Activated CD4-positive, alpha-beta T cell treated with anti-CD3 and anti-CD28 coated beads for 36 hours (primary cell): Measurements from ENCODE around the gene ZDHHC11B. TPM values are rescaled to one million over a fixed set of nuclear protein-coding genes. Genes with fewer than 3 reads are reported as not detected.
A peak's percentile ranks its signal among the peaks of the same experiment; 100 is the strongest.
"Not testable (repeated sequence)": the region's sequence is repeated elsewhere in the genome, so short reads cannot be mapped to it uniquely, and the experiment has no call there.

Experiments used
- ATAC-seq: fragments of 200-7000 bp; cut with Tn5 transposase; one replicate; pipeline ENCODE4 v1.10.0; 2021; ENCODE audit warnings: mild to moderate bottlenecking, moderate library complexity
- CTCF ChIA-PET: fragments of 350-600 bp; sonication (Branson Sonifier 250); formaldehyde crosslinking; loops from one replicate; lab custom pipeline; 2021; ENCODE audit warnings: antibody characterized with exemption; lab: Charles Lee
- POLR2A ChIA-PET: fragments of 350-600 bp; sonication (Branson Sonifier 250); formaldehyde crosslinking; loops from one replicate; lab custom pipeline; 2021; ENCODE audit warnings: antibody characterized with exemption, inconsistent platforms; lab: Charles Lee
- DNase-seq: peaks from one replicate; pipeline ENCODE4 v3.0.0-alpha.2; 2020
- H3K27ac Mint-ChIP-seq: one replicate; pipeline ENCODE4 v1.8.0; 2021; ENCODE audit warnings: mixed read lengths
- H3K27me3 Mint-ChIP-seq: one replicate; pipeline ENCODE4 v1.8.0; 2021; ENCODE audit warnings: mixed read lengths
- H3K36me3 Mint-ChIP-seq: one replicate; pipeline ENCODE4 v1.8.0; 2021; ENCODE audit warnings: low read depth, mixed read lengths
- H3K4me1 Mint-ChIP-seq: one replicate; pipeline ENCODE4 v1.8.0; 2021; ENCODE audit warnings: mixed read lengths
- H3K4me3 Mint-ChIP-seq: one replicate; pipeline ENCODE4 v1.8.0; 2021; ENCODE audit warnings: mild to moderate bottlenecking, moderate library complexity, mixed read lengths
- H3K9me3 Mint-ChIP-seq: one replicate; pipeline ENCODE4 v1.8.0; 2021; ENCODE audit warnings: low read depth, mixed read lengths
- intact Hi-C, 2 experiments: fragments of 100-400 bp; cut with DNase I in 1 of 2; cut with micrococcal nuclease in 1 of 2; formaldehyde crosslinking; loops; one replicate each; pipeline versions ENCODE4 v1.14.2 to v1.15.1; 2022 to 2024; cut with DNase I, micrococcal nuclease
- total RNA-seq, 2 experiments: library from RNA; stranded (reverse); gene quantifications; one replicate each; pipeline ENCODE4 v1.2.3, GENCODE V29; 2021

The ZDHHC11B gene
- total RNA-seq, 2 experiments from 2014 or later = 0.48 to 0.61 TPM

DNA sequence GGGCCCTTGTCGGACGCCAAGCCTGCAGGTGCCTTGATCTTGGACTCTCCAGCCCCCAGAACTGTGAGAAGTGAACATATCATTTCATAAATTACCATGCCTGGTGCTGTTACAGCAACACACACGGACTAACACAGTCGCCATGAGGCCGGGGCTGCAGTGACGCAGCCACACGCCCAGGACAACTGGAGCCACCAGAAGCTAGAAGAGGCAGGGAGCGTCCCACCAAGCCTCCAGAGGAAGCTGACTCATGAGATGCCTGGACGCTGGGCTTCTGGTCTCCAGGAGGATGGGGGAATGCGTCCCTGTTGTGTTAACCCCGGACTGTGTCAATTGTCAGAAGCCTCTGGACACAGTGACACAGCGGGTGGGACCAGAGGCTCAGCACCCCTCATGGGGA is 97.6 kb downstream of the ZDHHC11B start:
- DNase-seq, H3K4me1 Mint-ChIP-seq, H3K36me3 Mint-ChIP-seq, H3K4me3 Mint-ChIP-seq, POLR2A ChIA-PET, intact Hi-C loops, ATAC-seq, CTCF ChIA-PET, H3K9me3 Mint-ChIP-seq, H3K27ac Mint-ChIP-seq, H3K27me3 Mint-ChIP-seq: not testable (repeated sequence)

DNA sequence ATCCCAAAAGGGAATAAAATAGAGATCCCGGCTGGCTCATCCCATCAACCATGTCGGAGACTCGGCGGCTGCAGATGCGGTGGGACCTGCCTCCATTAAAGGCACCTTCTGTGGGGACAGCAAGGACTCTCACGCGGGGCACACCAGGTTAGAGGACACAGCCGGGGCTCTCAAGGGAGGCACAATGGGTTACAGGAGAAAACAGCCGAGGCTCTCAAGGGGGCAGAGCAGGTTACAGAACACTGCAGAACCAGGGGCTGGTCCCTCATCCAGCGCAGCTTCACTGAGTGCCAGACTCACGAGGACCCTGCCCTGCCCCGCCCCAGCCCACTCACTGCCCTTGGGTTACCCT is 98.4 kb downstream of the ZDHHC11B start:
- H3K27me3 Mint-ChIP-seq, H3K9me3 Mint-ChIP-seq, DNase-seq, H3K27ac Mint-ChIP-seq, ATAC-seq, H3K4me1 Mint-ChIP-seq, intact Hi-C loops, H3K4me3 Mint-ChIP-seq, H3K36me3 Mint-ChIP-seq, POLR2A ChIA-PET, CTCF ChIA-PET: not testable (repeated sequence)

DNA sequence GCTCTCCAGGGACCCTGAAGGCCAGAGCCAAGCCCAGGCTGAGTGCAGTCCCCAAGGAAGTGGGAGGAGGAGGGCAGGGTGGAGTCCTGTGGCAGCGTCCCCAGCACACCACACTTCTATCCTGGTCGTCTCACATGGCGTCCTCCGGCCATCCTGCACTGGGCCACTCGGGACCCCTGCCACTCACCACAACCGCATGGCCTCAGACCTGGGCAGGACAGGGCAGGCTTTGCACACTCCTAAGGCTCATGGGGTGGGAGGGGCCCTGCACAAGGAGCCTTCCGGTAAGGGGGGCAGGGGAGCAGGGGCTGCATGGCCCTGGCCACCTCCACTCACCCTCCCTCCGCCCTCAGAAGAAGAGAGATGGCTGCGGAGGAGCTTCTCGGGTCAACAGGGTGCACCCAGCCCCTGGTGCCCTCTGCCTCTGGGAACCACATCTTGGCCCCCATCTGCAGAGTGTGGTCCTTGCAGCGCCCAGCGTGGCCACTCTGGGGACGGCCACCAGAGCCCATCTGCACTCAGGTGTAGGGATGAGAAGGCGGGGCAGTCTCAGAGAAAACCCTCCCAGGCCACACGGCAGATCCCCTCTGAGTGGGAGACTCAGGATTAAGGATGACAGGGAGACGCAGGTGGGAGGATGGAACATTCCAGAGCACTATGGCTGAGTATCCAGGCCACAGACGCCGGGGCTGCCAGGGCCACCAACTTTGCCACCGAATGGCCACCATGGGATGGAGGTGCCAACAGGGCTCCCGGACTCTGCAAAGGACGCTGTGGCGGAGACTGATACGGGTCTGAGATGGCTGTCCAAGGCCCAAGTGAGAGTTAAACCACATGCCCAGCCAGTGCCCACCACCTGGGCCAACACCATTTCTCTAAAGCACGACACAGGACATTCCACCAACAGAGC is 99.0 kb downstream of the ZDHHC11B start:
- intact Hi-C loops = no loop called here
- no peak for DNase-seq
- H3K36me3 Mint-ChIP-seq = no peaks in the 10 kb centered on the region
- no peak overlapping the region for H3K4me3 Mint-ChIP-seq
- ATAC-seq = no peak
- ChIA-PET CTCF (no interaction called here), POLR2A (no interaction called here)
- H3K4me1 Mint-ChIP-seq = no peaks in the 10 kb centered on the region
- no peak overlapping the region for H3K27ac Mint-ChIP-seq
- no peaks in the 10 kb centered on the region for H3K9me3 Mint-ChIP-seq
- H3K27me3 Mint-ChIP-seq = no peaks in the 10 kb centered on the region

DNA sequence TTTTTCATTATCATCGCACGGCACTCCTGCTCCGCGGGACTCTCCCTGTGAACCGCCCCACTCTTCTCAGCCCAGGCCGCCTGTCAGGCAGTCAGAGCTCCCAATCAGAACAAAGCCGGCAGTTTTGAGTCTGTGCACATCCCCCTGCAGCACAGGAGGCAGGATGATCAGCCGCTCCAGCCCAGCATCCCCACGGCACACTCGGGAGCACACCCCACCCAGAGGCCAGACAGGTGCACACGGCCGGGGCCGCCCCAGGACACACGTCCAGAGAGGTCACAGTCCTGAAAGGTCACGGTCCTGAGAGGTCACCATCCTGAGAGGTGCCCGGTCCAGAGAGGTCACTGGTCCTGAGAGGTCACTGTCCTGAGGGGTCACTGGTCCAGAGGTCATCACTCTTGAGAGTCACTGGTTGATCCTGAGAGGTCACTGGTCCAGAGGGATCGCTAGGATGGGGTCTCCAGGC is 99.7 kb downstream of the ZDHHC11B start:
- intact Hi-C loops = loop anchor here in 1 of 2 experiments (5.0 kb wide), 1 partner anchor 93 kb away; no protein-coding TSS in a partner anchor
- H3K27ac Mint-ChIP-seq = no peak overlapping the region
- ChIA-PET CTCF (no interaction called here), POLR2A (no interaction called here)
- H3K4me3 Mint-ChIP-seq = no peak overlapping the region
- H3K9me3 Mint-ChIP-seq = no peaks in the 10 kb centered on the region
- H3K4me1 Mint-ChIP-seq = no peaks in the 10 kb centered on the region
- no peak for DNase-seq
- no peaks in the 10 kb centered on the region for H3K36me3 Mint-ChIP-seq
- no peaks in the 10 kb centered on the region for H3K27me3 Mint-ChIP-seq
- ATAC-seq = no peak

DNA sequence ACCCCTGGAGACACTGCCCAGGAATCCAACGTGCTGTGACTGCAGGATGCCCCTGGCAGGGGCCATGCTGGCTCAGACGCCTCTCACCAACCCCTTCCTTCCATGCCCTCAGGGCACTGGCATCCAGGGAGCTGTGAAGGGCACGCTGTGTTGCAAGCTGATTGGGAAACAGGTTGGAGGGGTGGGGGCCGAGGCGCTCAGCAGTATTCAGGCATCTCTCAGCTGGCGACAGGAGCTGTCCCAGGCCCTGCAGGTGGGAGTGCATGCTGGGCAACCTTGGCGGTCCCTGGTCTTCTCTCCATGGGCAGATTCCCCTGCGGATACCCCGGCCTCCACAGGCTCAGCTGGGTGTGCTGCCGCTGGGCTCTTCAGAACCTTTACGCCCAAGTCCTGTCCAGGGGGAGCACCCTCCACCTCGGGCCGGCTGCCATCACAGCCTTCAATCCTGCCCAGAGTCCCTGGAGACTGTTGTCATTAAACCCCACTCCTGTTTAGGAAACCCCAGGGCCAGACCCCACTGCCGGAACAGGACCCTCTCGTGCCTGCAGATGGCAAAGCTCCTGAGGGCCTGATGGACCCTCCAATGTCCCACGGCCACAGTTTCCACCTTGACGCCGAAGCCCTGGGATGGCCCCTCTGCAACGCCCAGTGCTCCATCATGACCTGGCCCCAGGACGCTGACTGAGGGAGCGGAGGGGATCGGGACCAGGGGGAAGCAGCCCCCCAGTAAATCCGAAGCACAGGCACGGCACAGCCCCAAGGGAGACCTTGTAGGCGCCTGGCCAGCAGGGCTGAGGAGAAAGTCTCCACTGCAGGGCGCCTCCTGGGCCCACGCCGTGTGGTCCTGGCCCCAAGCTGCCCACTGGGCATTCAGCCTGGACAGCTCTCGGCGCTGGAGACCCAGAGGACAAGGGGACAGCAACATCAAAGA is 100.7 kb downstream of the ZDHHC11B start:
- no peak overlapping the region for H3K4me3 Mint-ChIP-seq
- intact Hi-C loops = loop anchor here (1.0 to 5.0 kb wide), 2 partner anchors 91 to 93 kb away; no protein-coding TSS in a partner anchor
- no peaks in the 10 kb centered on the region for H3K4me1 Mint-ChIP-seq
- ChIA-PET POLR2A (no interaction called here), CTCF (no interaction called here)
- no peak for DNase-seq
- H3K36me3 Mint-ChIP-seq = no peaks in the 10 kb centered on the region
- no peaks in the 10 kb centered on the region for H3K9me3 Mint-ChIP-seq
- H3K27ac Mint-ChIP-seq = no peak overlapping the region
- H3K27me3 Mint-ChIP-seq = no peaks in the 10 kb centered on the region
- no peak for ATAC-seq

DNA sequence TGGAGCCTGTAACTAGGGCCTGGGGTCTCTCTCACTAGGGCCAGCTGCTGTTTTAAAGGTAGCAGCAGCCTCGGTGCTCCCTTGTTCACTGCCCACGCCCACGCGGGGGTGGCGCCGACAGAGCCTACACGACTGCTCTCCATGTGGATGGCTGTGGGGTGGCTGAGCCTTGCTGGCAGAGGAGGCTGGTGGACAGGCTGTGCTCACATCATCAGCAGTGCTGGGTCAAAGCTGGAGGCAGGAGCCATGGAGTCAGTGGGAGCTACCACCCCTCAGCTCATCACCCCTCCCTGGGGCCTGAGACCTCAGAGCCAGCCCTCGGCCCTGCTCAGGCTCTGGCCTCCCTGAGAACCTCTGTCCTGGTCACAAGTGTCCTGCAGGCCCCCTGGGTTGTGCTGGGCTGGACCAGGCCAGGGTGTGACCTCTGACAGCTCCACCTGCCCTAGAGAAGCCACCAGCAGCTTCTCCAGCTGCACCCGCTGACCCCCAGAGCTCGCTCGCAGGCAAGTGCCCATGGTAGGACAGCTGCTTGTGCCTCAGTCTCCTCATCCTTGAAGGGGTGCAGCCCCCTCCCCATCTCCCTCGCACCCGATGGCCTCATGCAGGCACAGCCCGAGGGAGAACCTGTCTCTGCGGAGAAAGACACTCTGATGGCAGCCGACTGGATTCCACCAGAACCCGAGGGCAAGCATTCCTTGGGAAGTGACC is 101.7 kb downstream of the ZDHHC11B start:
- CTCF ChIA-PET, H3K9me3 Mint-ChIP-seq, ATAC-seq, H3K36me3 Mint-ChIP-seq, DNase-seq, H3K27ac Mint-ChIP-seq, H3K27me3 Mint-ChIP-seq, H3K4me3 Mint-ChIP-seq, H3K4me1 Mint-ChIP-seq: not testable (repeated sequence)
- POLR2A ChIA-PET = interaction anchor here (0.6 kb wide), 1 partner anchor 92 kb away, joined by 3 read pairs; no protein-coding TSS in a partner anchor
- intact Hi-C loops = loop anchor here (1.0 to 5.0 kb wide), 2 partner anchors 92 to 94 kb away; no protein-coding TSS in a partner anchor

DNA sequence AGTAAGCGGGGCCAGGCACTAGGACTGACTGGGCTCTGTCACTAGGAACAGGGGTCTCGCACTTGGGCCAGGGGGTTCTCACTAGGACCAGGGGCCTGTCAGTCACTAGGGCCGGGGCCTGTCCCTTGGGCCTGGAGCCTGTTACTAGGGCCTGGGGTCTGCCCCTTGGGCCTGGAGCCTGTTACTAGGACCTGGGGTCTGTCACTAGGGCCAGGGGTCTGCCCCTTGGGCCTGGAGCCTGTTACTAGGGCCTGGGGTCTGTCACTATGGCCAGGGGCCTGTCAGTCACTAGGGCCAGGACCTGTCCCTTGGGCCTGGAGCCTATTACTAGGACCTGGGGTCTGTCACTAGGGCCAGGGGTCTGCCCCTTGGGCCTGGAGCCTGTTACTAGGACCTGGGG is 102.3 kb downstream of the ZDHHC11B start:
- POLR2A ChIA-PET, H3K4me1 Mint-ChIP-seq, DNase-seq, ATAC-seq, H3K36me3 Mint-ChIP-seq, H3K27ac Mint-ChIP-seq, CTCF ChIA-PET, H3K4me3 Mint-ChIP-seq, H3K9me3 Mint-ChIP-seq, H3K27me3 Mint-ChIP-seq: not testable (repeated sequence)
- intact Hi-C loops = loop anchor here in 1 of 2 experiments (5.0 kb wide), 1 partner anchor 95 kb away; no protein-coding TSS in a partner anchor

DNA sequence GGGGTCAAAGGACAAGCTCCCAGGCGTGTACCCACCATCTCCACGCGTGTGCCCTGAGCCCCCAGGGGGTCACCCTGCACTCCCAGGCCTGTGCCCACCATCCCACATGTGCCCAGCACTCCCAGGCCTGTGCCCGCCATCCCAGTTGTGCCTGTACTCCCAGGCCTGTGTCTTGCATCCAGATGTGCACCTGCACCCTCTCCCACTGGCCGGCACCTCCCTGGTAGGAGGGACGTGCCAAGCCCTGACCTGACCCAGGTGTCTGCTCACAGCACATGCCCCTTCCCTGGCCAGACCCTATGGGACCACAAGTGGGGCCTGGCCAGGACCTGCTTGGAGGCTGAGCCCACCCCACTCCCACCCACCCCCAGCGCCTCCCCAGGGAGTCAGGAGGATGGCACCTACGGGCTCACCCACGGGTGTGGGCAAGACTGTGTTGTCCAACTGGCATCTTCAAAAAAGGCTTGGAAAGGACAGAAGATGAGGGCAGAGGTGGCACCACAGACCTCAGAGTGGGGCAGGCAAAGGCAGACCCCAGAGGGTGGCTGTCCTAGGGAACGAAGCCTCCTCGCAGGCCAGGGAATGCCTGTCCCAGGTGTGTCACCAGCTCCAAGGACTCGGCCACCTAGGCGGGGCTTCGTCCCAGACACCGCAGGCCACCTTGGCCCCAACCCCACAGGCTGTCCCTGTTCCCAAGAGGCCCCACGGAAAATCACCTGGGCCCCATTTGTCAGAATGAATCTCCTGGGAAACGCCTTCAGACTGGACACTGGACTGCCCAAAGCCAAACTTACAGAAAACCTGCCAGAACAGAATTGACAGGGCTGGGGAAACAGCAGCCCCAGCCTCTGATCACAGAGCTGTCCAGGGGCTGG is 103.0 kb downstream of the ZDHHC11B start:
- intact Hi-C loops = loop anchor here in 1 of 2 experiments (5.0 kb wide), 1 partner anchor 96 kb away; no protein-coding TSS in a partner anchor

DNA sequence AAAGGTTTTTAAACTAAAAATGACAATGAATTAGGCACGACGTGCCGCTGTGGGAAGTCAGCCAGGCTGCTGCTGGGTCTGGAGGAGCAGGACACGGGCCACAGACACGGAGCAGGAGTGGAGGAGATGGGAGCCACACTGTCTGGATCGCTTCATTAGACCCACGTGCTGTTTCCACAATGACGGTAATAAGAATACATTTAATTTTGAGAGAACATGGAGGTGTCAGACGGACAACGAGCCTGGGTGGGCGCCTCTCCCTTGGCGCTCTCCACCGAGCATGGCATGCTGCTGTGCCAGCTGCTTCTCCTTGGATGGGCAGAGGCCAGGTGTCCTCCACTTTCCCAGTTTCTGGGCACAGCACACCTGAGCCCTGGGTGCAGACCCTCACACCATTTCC is 103.7 kb downstream of the ZDHHC11B start:
- H3K9me3 Mint-ChIP-seq = not testable (repeated sequence)
- peak; percentile 1 for DNase-seq
- intact Hi-C loops = loop anchor here in 1 of 2 experiments (5.0 kb wide), 1 partner anchor 96 kb away; no protein-coding TSS in a partner anchor

More for the DNA sequence above, 103.0 kb downstream of the ZDHHC11B start:
- DNase-seq, POLR2A ChIA-PET, CTCF ChIA-PET, H3K36me3 Mint-ChIP-seq, H3K27me3 Mint-ChIP-seq, H3K27ac Mint-ChIP-seq, ATAC-seq, H3K9me3 Mint-ChIP-seq, H3K4me1 Mint-ChIP-seq, H3K4me3 Mint-ChIP-seq: not testable (repeated sequence)

DNA sequence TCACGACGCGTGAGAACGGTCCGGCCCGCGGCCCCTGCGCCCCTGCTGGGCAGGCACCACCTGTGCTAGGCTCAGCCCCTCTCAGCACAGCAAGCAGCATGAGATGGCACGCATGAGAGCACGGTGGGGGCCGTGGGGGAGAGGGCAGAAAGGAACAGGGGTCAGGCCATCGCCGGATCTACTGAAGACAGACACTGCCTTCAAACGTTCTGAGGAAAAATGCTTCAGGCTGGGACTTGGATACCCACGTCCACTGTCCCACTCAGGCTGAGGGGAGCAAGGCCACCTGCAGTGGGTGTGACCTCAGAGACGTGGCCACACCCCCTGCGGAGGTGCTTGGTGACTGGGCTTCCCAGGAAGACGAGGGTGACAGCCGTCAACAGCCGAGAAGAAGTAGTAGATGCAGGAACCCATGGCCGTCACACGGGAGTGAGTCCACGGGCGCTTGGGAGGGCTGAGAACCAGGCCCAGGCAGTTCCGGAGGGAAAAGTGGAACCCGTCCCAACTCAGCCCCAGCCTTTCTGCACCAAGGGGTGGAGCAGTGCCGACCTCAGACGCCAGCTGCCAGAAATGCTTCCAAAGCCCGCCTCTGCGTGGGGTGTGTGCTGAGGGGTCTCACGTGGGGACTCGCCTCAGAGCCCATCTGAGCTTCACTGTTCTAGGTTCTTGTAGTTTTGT is 104.3 kb downstream of the ZDHHC11B start:
- intact Hi-C loops = loop anchor here in 1 of 2 experiments (5.0 kb wide), 1 partner anchor 97 kb away; no protein-coding TSS in a partner anchor
- H3K27ac Mint-ChIP-seq, DNase-seq, H3K4me1 Mint-ChIP-seq, H3K36me3 Mint-ChIP-seq, POLR2A ChIA-PET, CTCF ChIA-PET, H3K4me3 Mint-ChIP-seq, H3K9me3 Mint-ChIP-seq, ATAC-seq, H3K27me3 Mint-ChIP-seq: not testable (repeated sequence)

More for the DNA sequence above, 103.7 kb downstream of the ZDHHC11B start:
- H3K27ac Mint-ChIP-seq, H3K27me3 Mint-ChIP-seq, H3K36me3 Mint-ChIP-seq, CTCF ChIA-PET, ATAC-seq, POLR2A ChIA-PET, H3K4me1 Mint-ChIP-seq, H3K4me3 Mint-ChIP-seq: not testable (repeated sequence)
